LNCAP (cell line): ENCODE results near the gene MRPL51.

Experiments used
- CTCF ChIP-seq: fragments of 450-650 bp; IDR thresholded peaks from 2 replicates; pipeline ENCODE4 v1.5.1; 2017; ENCODE audit warnings: mild to moderate bottlenecking

MRPL51 gene

GRCh38 chr12:6492838-6493496 is at the start of gene MRPL51:
TSS of gene MRPL51 (minus strand) at chr12:6493262. CDS start at chr12:6493136, 126 bp downstream.
- no peak for TF ChIP-seq CTCF

- no peak for TF ChIP-seq CTCF
Observed at GRCh38 chr12:6542209-6543009, 49.3 kb upstream of the MRPL51 start.

- TF ChIP-seq CTCF = no peak
Observed at GRCh38 chr12:6541371-6542165, 48.5 kb upstream of the MRPL51 start.

- TF ChIP-seq CTCF = no peak
Observed at GRCh38 chr12:6540181-6540877, 47.3 kb upstream of the MRPL51 start.

GRCh38 chr12:6539707-6540134 is 46.7 kb upstream of the MRPL51 start:
- TF ChIP-seq CTCF = no peak

- TF ChIP-seq CTCF = no peak
Observed at GRCh38 chr12:6539314-6539682, 46.2 kb upstream of the MRPL51 start.
